ENCODE measurements around the gene ANKRD44. TPM values are rescaled to one million over a fixed set of nuclear protein-coding genes. Genes with fewer than 3 reads are reported as not detected.

Gene ANKRD44
- total and polyA plus RNA-seq, 2 of the 8 experiments (the other 6 are each of a cell fraction or from before 2014, with no cell fraction given) = 1.2 to 1.3 TPM

DNA sequence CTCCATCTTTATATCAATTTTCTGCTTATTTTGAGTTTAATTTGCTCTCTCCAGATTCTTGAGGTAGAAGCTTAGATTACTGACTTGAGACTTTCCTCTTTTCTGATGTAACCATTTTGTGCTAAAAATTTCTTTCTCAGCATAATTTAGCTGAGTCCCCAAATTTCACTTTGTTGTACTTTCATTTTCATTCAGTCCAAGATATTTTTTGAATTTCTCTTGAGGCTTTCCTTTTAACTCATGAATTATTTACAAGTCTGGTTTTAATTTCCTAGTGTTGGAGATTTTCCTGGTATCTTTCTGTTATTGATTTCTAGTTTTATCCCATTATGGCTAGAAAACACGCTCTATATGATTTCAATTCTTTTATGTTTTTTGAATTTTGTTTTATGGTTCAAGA is 239.4 kb downstream of the ANKRD44 start (continued):
- TF ChIP-seq EP300 (IDR thresholded peaks at IDR 0.05; ENCODE audit: borderline replicate concordance in 1 of 2, low read depth in 2 of 2, low read length in 2 of 2) (no peak), FOSL1 (IDR thresholded peaks at IDR 0.05; ENCODE audit: insufficient read depth, low read depth, low read length) (no peak), TCF12 (IDR thresholded peaks at IDR 0.05; ENCODE audit: low read depth, low read length) (no peak)

All from H1 (cell line).